ENCODE data around the gene TP53AIP1. TPM values are rescaled to one million over a fixed set of nuclear protein-coding genes. Genes with fewer than 3 reads are reported as not detected.

The TP53AIP1 gene
- total and polyA plus RNA-seq, 2 of the 8 experiments (the other 6 are each of a cell fraction or from before 2014, with no cell fraction given): 0.03 TPM; not detected in 1

DNA sequence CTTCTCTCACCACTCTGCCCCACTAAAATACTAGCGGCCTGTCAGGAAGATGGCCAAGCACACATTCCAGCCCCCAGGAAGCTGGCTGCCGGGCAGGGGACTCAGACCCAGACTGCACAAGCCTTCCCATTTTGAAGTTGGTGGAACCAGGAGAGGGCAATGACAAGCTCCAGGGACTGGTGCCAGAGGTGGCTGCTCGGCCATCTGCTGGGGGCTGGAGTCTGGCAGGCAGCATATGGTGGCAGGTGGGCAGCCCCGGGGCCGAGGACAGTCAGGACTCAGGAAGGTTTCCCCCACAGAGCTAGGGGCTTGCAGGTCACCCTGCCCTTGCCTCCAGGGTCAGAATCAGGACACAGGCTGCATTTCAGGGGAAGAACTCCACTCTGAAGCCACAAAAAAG, 28.9 kb downstream of the TP53AIP1 start (continued):
- TF ChIP-seq, protein P1, sequence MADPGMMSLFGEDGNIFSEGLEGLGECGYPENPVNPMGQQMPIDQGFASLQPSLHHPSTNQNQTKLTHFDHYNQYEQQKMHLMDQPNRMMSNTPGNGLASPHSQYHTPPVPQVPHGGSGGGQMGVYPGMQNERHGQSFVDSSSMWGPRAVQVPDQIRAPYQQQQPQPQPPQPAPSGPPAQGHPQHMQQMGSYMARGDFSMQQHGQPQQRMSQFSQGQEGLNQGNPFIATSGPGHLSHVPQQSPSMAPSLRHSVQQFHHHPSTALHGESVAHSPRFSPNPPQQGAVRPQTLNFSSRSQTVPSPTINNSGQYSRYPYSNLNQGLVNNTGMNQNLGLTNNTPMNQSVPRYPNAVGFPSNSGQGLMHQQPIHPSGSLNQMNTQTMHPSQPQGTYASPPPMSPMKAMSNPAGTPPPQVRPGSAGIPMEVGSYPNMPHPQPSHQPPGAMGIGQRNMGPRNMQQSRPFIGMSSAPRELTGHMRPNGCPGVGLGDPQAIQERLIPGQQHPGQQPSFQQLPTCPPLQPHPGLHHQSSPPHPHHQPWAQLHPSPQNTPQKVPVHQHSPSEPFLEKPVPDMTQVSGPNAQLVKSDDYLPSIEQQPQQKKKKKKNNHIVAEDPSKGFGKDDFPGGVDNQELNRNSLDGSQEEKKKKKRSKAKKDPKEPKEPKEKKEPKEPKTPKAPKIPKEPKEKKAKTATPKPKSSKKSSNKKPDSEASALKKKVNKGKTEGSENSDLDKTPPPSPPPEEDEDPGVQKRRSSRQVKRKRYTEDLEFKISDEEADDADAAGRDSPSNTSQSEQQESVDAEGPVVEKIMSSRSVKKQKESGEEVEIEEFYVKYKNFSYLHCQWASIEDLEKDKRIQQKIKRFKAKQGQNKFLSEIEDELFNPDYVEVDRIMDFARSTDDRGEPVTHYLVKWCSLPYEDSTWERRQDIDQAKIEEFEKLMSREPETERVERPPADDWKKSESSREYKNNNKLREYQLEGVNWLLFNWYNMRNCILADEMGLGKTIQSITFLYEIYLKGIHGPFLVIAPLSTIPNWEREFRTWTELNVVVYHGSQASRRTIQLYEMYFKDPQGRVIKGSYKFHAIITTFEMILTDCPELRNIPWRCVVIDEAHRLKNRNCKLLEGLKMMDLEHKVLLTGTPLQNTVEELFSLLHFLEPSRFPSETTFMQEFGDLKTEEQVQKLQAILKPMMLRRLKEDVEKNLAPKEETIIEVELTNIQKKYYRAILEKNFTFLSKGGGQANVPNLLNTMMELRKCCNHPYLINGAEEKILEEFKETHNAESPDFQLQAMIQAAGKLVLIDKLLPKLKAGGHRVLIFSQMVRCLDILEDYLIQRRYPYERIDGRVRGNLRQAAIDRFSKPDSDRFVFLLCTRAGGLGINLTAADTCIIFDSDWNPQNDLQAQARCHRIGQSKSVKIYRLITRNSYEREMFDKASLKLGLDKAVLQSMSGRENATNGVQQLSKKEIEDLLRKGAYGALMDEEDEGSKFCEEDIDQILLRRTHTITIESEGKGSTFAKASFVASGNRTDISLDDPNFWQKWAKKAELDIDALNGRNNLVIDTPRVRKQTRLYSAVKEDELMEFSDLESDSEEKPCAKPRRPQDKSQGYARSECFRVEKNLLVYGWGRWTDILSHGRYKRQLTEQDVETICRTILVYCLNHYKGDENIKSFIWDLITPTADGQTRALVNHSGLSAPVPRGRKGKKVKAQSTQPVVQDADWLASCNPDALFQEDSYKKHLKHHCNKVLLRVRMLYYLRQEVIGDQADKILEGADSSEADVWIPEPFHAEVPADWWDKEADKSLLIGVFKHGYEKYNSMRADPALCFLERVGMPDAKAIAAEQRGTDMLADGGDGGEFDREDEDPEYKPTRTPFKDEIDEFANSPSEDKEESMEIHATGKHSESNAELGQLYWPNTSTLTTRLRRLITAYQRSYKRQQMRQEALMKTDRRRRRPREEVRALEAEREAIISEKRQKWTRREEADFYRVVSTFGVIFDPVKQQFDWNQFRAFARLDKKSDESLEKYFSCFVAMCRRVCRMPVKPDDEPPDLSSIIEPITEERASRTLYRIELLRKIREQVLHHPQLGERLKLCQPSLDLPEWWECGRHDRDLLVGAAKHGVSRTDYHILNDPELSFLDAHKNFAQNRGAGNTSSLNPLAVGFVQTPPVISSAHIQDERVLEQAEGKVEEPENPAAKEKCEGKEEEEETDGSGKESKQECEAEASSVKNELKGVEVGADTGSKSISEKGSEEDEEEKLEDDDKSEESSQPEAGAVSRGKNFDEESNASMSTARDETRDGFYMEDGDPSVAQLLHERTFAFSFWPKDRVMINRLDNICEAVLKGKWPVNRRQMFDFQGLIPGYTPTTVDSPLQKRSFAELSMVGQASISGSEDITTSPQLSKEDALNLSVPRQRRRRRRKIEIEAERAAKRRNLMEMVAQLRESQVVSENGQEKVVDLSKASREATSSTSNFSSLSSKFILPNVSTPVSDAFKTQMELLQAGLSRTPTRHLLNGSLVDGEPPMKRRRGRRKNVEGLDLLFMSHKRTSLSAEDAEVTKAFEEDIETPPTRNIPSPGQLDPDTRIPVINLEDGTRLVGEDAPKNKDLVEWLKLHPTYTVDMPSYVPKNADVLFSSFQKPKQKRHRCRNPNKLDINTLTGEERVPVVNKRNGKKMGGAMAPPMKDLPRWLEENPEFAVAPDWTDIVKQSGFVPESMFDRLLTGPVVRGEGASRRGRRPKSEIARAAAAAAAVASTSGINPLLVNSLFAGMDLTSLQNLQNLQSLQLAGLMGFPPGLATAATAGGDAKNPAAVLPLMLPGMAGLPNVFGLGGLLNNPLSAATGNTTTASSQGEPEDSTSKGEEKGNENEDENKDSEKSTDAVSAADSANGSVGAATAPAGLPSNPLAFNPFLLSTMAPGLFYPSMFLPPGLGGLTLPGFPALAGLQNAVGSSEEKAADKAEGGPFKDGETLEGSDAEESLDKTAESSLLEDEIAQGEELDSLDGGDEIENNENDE (IDR thresholded peaks at IDR 0.05; ENCODE audit: insufficient replicate concordance, low read length): no peak
- TF ChIP-seq PHF8 (conservative IDR thresholded peaks at IDR 0.05; ENCODE audit: low read depth, low read length): no peak
- no peak for TF ChIP-seq KDM4A (IDR thresholded peaks at IDR 0.05; ENCODE audit: low read depth, low read length, severe bottlenecking)
- TF ChIP-seq CBX8 (IDR thresholded peaks at IDR 0.05; ENCODE audit: borderline replicate concordance, low read depth, low read length): no peak

All from H1 (cell line).